Mesendoderm (in vitro differentiated cells): ENCODE data around the gene RASA3.

Experiments
- DNase-seq: peaks from one replicate; pipeline ENCODE4 v3.0.0; 2013
- H2AK5ac ChIP-seq: 2 replicates; pipeline ENCODE4 v1.6.1; 2013; ENCODE audit warnings: low read length, inconsistent platforms
- H2BK120ac ChIP-seq: 2 replicates; pipeline ENCODE4 v1.6.1; 2013; ENCODE audit warnings: low read depth, mild to moderate bottlenecking, low read length, moderate library complexity, mixed read lengths
- H2BK15ac ChIP-seq: replicated peaks from 2 replicates; pipeline ENCODE4 v1.6.1; 2013; ENCODE audit warnings: low read depth, mild to moderate bottlenecking, moderate library complexity
- H2BK5ac ChIP-seq: 2 replicates; pipeline ENCODE4 v1.6.1; 2013; ENCODE audit warnings: low read length, inconsistent platforms
- H3K18ac ChIP-seq: 2 replicates; pipeline ENCODE4 v1.6.1; 2013; ENCODE audit warnings: mild to moderate bottlenecking, low read length, mixed read lengths
- H3K23ac ChIP-seq: one replicate; pipeline ENCODE4 v1.6.1; 2013; ENCODE audit warnings: low read length
- H3K27ac ChIP-seq: 2 replicates; pipeline ENCODE4 v1.5.1; 2013; ENCODE audit warnings: low read depth, mild to moderate bottlenecking, inconsistent platforms, low read length, moderate library complexity
- H3K27me3 ChIP-seq: 2 replicates; pipeline ENCODE4 v1.6.1; 2013; ENCODE audit warnings: low read length, control low read depth, mild to moderate bottlenecking, inconsistent platforms; ENCODE audit not compliant: insufficient read depth, poor library complexity
- H3K36me3 ChIP-seq: 2 replicates; pipeline ENCODE4 v1.6.1; 2013; ENCODE audit warnings: low read length, inconsistent platforms; ENCODE audit not compliant: control insufficient read depth, insufficient read depth
- H3K4ac ChIP-seq: one replicate; pipeline ENCODE4 v1.6.1; 2013; ENCODE audit warnings: low read depth, mild to moderate bottlenecking, low read length, moderate library complexity
- H3K4me1 ChIP-seq: 2 replicates; pipeline ENCODE4 v1.6.1; 2013; ENCODE audit warnings: low read depth, low read length, inconsistent platforms; ENCODE audit not compliant: control insufficient read depth
- H3K4me2 ChIP-seq: 2 replicates; pipeline ENCODE4 v1.6.1; 2013; ENCODE audit warnings: low read length
- H3K4me3 ChIP-seq: 2 replicates; pipeline ENCODE4 v1.5.1; 2013; ENCODE audit warnings: mild to moderate bottlenecking, low read length
- H3K56ac ChIP-seq: one replicate; pipeline ENCODE4 v1.6.1; 2013; ENCODE audit warnings: low read length
- H3K79me1 ChIP-seq: 2 replicates; pipeline ENCODE4 v1.6.1; 2013; ENCODE audit warnings: low read length, inconsistent platforms
- H3K79me2 ChIP-seq: 2 replicates; pipeline ENCODE4 v1.6.1; 2013; ENCODE audit warnings: mild to moderate bottlenecking, low read length; ENCODE audit not compliant: control insufficient read depth, insufficient read depth
- H3K9ac ChIP-seq: 2 replicates; pipeline ENCODE4 v1.6.1; 2013; ENCODE audit warnings: low read length, inconsistent platforms
- H4K5ac ChIP-seq: one replicate; pipeline ENCODE4 v1.6.1; 2013; ENCODE audit warnings: low read length
- H4K8ac ChIP-seq: one replicate; pipeline ENCODE4 v1.6.1; 2013; ENCODE audit warnings: low read depth, mild to moderate bottlenecking, control low read depth, low read length, moderate library complexity
- WGBS: extraction: QIAGEN DNeasy Blood & Tissue Kit; methylation state at CpG from one replicate; pipeline ENCODE4 v1.1.7; 2013; ENCODE audit warnings: low lambda C conversion rate, missing lambda C conversion rate; ENCODE audit not compliant: insufficient coverage; ENCODE audit errors: extremely low coverage; 5-methylcytosine and 5-hydroxymethylcytosine counted together

RASA3 gene

DNA sequence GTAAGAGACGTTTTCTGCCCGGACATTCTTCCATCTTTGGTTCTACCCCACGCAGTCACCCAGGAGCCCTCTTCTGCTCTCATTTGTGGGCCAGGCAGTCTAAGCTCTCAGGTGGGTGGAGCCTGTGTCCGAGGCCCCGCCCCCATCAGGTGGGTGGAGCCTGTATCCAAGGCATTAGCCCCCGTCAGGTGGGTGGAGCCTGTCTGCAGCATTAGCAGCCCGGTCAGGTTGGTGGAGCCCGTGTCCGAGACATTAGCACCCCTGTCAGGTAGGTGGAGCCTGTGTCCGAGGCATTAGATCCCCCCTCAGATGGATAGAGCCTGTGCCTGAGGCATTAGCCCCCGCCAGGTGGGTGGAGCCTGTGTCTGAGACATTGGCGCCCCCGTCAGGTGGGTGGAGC, 113.1 kb downstream of the RASA3 start:
- Histone ChIP-seq H3K18ac (no peak overlapping the region), H4K5ac (no peak overlapping the region), H3K36me3 (no peaks in the 10 kb centered on the region), H3K56ac (no peak overlapping the region), H3K27ac (no peak overlapping the region), H3K79me2 (no peaks in the 10 kb centered on the region), H4K8ac (no peak overlapping the region), H2BK120ac (no peak overlapping the region), H3K23ac (no peak overlapping the region), H3K4me2 (no peak overlapping the region), H3K79me1 (no peaks in the 10 kb centered on the region), H3K4ac (no peak overlapping the region), H3K4me1 (no peaks in the 10 kb centered on the region), H2BK15ac (no peak overlapping the region), H2BK5ac (no peak overlapping the region), H3K4me3 (no peak overlapping the region), H2AK5ac (no peak overlapping the region), H3K27me3 (no peaks in the 10 kb centered on the region), H3K9ac (no peak overlapping the region)
- no CpG with 5 or more reads among the region's 13 CpGs for WGBS
- DNase-seq: peak; percentile 60

DNA sequence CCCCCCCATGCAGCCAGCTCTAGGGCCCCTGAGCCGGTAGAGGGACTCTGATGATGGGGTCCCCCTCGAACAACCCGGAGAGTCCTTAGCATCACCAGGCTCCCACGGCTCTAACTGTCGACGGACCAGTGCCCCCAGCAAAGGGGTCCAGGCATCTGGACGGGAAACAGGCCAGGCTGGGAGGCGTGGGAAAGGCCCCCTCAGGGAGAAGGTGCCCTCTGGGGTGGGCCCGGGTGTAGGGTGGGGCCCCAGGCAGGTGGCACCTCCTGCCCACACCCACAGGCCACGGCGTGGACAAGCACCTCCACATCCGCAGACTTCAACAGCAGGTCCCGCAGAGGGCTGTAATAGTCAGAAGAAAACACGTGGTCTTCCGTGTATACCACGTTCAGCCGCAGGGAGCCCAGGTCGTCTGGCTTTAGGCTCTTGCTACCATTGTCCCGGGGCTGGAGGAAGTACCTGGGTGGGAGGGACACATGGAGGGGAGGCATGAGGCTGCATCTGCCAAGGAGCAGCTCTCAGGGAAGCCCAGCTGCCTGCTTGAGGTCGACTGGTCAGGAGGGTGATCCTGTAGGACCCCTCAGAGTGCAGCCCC, 113.9 kb downstream of the RASA3 start:
- Histone ChIP-seq H4K5ac (no peak overlapping the region), H3K79me2 (no peaks in the 10 kb centered on the region), H3K9ac (no peak overlapping the region), H3K23ac (no peak overlapping the region), H2BK120ac (no peak overlapping the region), H3K56ac (no peak overlapping the region), H3K4me3 (no peak overlapping the region), H4K8ac (no peak overlapping the region), H3K79me1 (no peaks in the 10 kb centered on the region), H3K27me3 (no peaks in the 10 kb centered on the region), H3K36me3 (no peaks in the 10 kb centered on the region), H3K18ac (no peak overlapping the region), H3K4ac (no peak overlapping the region), H3K4me2 (no peak overlapping the region), H3K27ac (no peak overlapping the region), H2BK5ac (no peak overlapping the region), H2AK5ac (no peak overlapping the region), H3K4me1 (no peaks in the 10 kb centered on the region), H2BK15ac (no peak overlapping the region)
- DNase-seq: no peak
- WGBS: no CpG with 5 or more reads among the region's 20 CpGs

DNA sequence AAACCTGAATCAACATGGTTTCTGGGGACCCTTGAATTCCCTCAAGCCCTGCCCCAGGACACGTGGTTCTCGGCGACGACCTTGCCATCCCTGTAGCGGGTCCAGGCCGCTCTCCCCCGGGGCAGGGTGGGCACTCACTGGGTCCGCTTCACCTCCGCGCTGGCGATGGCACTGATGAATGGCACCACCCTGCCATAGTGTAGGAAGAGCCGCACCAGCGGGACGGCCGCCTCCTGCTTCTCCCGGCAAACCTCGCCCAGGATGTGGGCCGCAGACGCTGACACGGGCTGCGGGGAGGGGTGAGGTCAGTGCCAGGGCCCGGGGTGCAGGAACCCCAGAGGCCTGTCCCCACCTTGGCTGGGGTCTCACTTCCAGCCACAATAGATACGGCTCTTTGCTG, 114.5 kb downstream of the RASA3 start:
- no peaks in the 10 kb centered on the region for H3K27me3 ChIP-seq
- no peak overlapping the region for H4K8ac ChIP-seq
- no CpG with 5 or more reads among the region's 23 CpGs for WGBS

DNA sequence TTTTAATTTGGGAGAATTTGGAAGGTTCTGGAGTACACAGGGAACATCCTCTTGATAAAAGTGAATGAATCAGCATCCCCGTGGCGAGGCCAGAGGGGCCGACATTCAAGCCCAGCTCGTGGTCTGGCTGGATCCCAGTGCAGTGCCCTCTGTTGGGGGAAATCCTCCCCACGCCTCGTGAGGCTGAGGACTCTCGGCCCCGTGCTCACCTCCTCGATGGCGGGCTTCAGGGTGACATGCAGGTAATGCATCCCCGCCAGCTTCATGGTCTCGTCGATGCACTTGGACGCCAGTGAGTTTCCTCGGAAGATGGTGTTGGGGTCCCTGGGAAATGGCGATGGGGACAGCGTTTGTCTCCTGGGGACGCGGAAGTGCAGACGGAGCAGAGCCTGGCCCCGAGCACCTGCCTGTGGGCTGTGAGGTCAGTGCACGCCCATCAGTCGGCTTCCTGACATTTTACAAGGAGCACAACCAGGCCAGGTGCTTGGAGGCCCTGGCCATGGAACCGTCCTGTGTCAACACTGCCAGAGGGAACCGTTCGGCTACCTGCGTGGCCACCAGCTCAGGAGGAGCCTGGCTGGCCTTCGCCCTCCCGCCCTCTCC, 115.3 kb downstream of the RASA3 start:
- Histone ChIP-seq H3K36me3 (no peaks in the 10 kb centered on the region), H3K4ac (no peak overlapping the region)
- DNase-seq: peak; percentile 47

More for the DNA sequence above, 114.5 kb downstream of the RASA3 start:
- Histone ChIP-seq H2AK5ac (no peak overlapping the region), H3K27ac (no peak overlapping the region), H2BK15ac (no peak overlapping the region), H2BK120ac (no peak overlapping the region), H3K4ac (no peak overlapping the region), H3K79me2 (no peaks in the 10 kb centered on the region), H3K9ac (no peak overlapping the region), H3K23ac (no peak overlapping the region), H3K79me1 (no peaks in the 10 kb centered on the region), H3K4me1 (no peaks in the 10 kb centered on the region), H4K5ac (no peak overlapping the region), H3K36me3 (no peaks in the 10 kb centered on the region), H3K18ac (no peak overlapping the region), H3K4me2 (no peak overlapping the region), H2BK5ac (no peak overlapping the region), H3K56ac (no peak overlapping the region), H3K4me3 (no peak overlapping the region)
- no peak for DNase-seq

DNA sequence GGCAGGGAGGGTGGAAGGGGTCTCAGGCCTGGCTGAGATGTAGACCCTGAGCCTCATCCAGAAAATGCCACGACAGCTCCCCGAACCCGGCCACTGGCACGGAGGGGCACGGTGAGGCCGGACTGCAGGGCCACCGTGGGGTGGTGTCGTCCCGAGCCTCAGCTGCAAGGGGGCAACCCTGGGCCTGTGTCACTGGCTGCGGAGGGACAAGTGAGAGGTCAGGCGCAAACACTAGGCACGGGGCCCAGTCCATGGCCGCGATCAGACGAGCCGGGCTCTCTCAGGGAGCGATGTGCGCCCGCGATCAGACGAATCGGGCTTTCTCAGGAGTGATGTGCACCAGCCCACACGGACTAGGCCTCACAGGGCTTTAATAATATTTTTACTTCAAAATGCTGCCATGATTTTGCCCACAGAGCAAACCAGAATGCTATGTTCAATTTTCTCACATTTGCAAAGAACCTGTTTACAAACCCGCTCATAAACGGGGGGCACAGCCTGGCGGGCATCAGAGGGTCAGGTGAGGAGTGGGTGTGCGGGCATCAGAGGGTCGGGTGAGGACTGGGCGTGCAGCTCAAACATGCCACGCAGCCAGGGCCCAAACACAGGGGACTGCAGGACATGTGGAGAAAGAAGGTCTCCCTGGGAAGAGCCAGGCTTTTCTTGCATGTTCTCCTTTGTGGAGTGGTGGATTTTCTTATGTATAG, 115.9 kb downstream of the RASA3 start:
- no peak for DNase-seq
- H3K36me3 ChIP-seq: no peaks in the 10 kb centered on the region
- WGBS: no CpG with 5 or more reads among the region's 30 CpGs

More for the DNA sequence above, 115.3 kb downstream of the RASA3 start:
- Histone ChIP-seq H3K4me2 (no peak overlapping the region), H3K18ac (no peak overlapping the region), H3K9ac (no peak overlapping the region), H4K5ac (no peak overlapping the region), H2BK15ac (no peak overlapping the region), H3K79me2 (no peaks in the 10 kb centered on the region), H3K56ac (no peak overlapping the region), H3K27me3 (no peaks in the 10 kb centered on the region), H4K8ac (no peak overlapping the region), H3K4me1 (no peaks in the 10 kb centered on the region), H3K4me3 (no peak overlapping the region), H3K23ac (no peak overlapping the region), H2BK120ac (no peak overlapping the region), H3K27ac (no peak overlapping the region), H3K79me1 (no peaks in the 10 kb centered on the region), H2BK5ac (no peak overlapping the region), H2AK5ac (no peak overlapping the region)
- WGBS: no CpG with 5 or more reads among the region's 29 CpGs

More for the DNA sequence above, 115.9 kb downstream of the RASA3 start:
- no peak overlapping the region for H2BK120ac ChIP-seq
- no peak overlapping the region for H3K9ac ChIP-seq
- H3K79me2 ChIP-seq: no peaks in the 10 kb centered on the region
- H2BK15ac ChIP-seq: no peak overlapping the region
- no peaks in the 10 kb centered on the region for H3K4me1 ChIP-seq
- H4K5ac ChIP-seq: no peak overlapping the region
- H3K79me1 ChIP-seq: no peaks in the 10 kb centered on the region
- H4K8ac ChIP-seq: no peak overlapping the region
- H3K4me2 ChIP-seq: no peak overlapping the region
- no peak overlapping the region for H2BK5ac ChIP-seq
- H2AK5ac ChIP-seq: no peak overlapping the region
- H3K27ac ChIP-seq: no peak overlapping the region
- no peaks in the 10 kb centered on the region for H3K27me3 ChIP-seq
- no peak overlapping the region for H3K4ac ChIP-seq
- no peak overlapping the region for H3K18ac ChIP-seq
- no peak overlapping the region for H3K23ac ChIP-seq
- no peak overlapping the region for H3K56ac ChIP-seq
- H3K4me3 ChIP-seq: no peak overlapping the region
